Measurements from ENCODE around the gene COG5. TPM values are rescaled to one million over a fixed set of nuclear protein-coding genes. Genes with fewer than 3 reads are reported as not detected.

The COG5 gene
- total RNA-seq, 1 donor from 2014 or later = 39.1 TPM

GRCh38 chr7:107428642-107429041 is 135.1 kb downstream of the COG5 start:
- Mint-ChIP-seq H3K9me3 (peaks cover 4% of the 10 kb centered on the region), H3K4me3 (no peak overlapping the region), H3K36me3 (ENCODE audit: low read depth) (peaks cover 1% of the 10 kb centered on the region), H3K27ac (no peak overlapping the region), H3K27me3 (ENCODE audit: insufficient read depth) (no peaks in the 10 kb centered on the region), H3K4me1 (ENCODE audit: low read depth) (no peaks in the 10 kb centered on the region)
- intact Hi-C loops (cut with micrococcal nuclease) = no loop called here
- no peak for DNase-seq (ENCODE audit: low spot score)

GRCh38 chr7:107427462-107427861 is 136.3 kb downstream of the COG5 start:
- no peaks in the 10 kb centered on the region for H3K9me3 Mint-ChIP-seq
- intact Hi-C loops (cut with micrococcal nuclease) = no loop called here
- DNase-seq (ENCODE audit: low spot score) = no peak
- H3K27ac Mint-ChIP-seq = no peak overlapping the region
- H3K36me3 Mint-ChIP-seq (ENCODE audit: low read depth) = peaks cover 1% of the 10 kb centered on the region
- no peaks in the 10 kb centered on the region for H3K4me1 Mint-ChIP-seq (ENCODE audit: low read depth)
- no peaks in the 10 kb centered on the region for H3K27me3 Mint-ChIP-seq (ENCODE audit: insufficient read depth)
- H3K4me3 Mint-ChIP-seq = no peak overlapping the region

- no peak overlapping the region for H3K27ac Mint-ChIP-seq
- H3K4me1 Mint-ChIP-seq (ENCODE audit: low read depth) = no peaks in the 10 kb centered on the region
- H3K27me3 Mint-ChIP-seq (ENCODE audit: insufficient read depth) = no peaks in the 10 kb centered on the region
- peaks cover 17% of the 10 kb centered on the region for H3K36me3 Mint-ChIP-seq (ENCODE audit: low read depth)
- intact Hi-C loops (cut with micrococcal nuclease) = no loop called here
- no peak for DNase-seq (ENCODE audit: low spot score)
- no peak overlapping the region for H3K4me3 Mint-ChIP-seq
- no peaks in the 10 kb centered on the region for H3K9me3 Mint-ChIP-seq
Observed at GRCh38 chr7:107414198-107414597, 149.5 kb downstream of the COG5 start.

- DNase-seq (ENCODE audit: low spot score) = no peak
- intact Hi-C loops (cut with micrococcal nuclease) = no loop called here
- Mint-ChIP-seq H3K4me3 (no peak overlapping the region), H3K27ac (no peak overlapping the region), H3K36me3 (ENCODE audit: low read depth) (peaks cover 20% of the 10 kb centered on the region), H3K4me1 (ENCODE audit: low read depth) (no peaks in the 10 kb centered on the region), H3K27me3 (ENCODE audit: insufficient read depth) (no peaks in the 10 kb centered on the region), H3K9me3 (no peaks in the 10 kb centered on the region)
Observed at GRCh38 chr7:107408349-107408748, 155.4 kb downstream of the COG5 start.

- H3K27ac Mint-ChIP-seq = no peak overlapping the region
- H3K27me3 Mint-ChIP-seq (ENCODE audit: insufficient read depth) = no peaks in the 10 kb centered on the region
- peaks cover 16% of the 10 kb centered on the region for H3K36me3 Mint-ChIP-seq (ENCODE audit: low read depth)
- intact Hi-C loops (cut with micrococcal nuclease) = no loop called here
- no peak overlapping the region for H3K4me3 Mint-ChIP-seq
- H3K4me1 Mint-ChIP-seq (ENCODE audit: low read depth) = no peaks in the 10 kb centered on the region
- DNase-seq (ENCODE audit: low spot score) = no peak
- H3K9me3 Mint-ChIP-seq = no peaks in the 10 kb centered on the region
Observed at GRCh38 chr7:107405559-107405958, 158.2 kb downstream of the COG5 start.

- no peak for DNase-seq (ENCODE audit: low spot score)
- no peaks in the 10 kb centered on the region for H3K27me3 Mint-ChIP-seq (ENCODE audit: insufficient read depth)
- no peak overlapping the region for H3K4me3 Mint-ChIP-seq
- H3K27ac Mint-ChIP-seq = no peak overlapping the region
- H3K9me3 Mint-ChIP-seq = no peaks in the 10 kb centered on the region
- H3K36me3 Mint-ChIP-seq (ENCODE audit: low read depth) = peaks cover 13% of the 10 kb centered on the region
- intact Hi-C loops (cut with micrococcal nuclease) = no loop called here
- H3K4me1 Mint-ChIP-seq (ENCODE audit: low read depth) = no peaks in the 10 kb centered on the region
Observed at GRCh38 chr7:107404740-107405537, 158.8 kb downstream of the COG5 start.

- Mint-ChIP-seq H3K36me3 (ENCODE audit: low read depth) (peaks cover 4% of the 10 kb centered on the region), H3K4me3 (no peak overlapping the region), H3K27me3 (ENCODE audit: insufficient read depth) (no peaks in the 10 kb centered on the region), H3K9me3 (no peaks in the 10 kb centered on the region), H3K4me1 (ENCODE audit: low read depth) (no peaks in the 10 kb centered on the region), H3K27ac (no peak overlapping the region)
- no peak for DNase-seq (ENCODE audit: low spot score)
- intact Hi-C loops (cut with micrococcal nuclease) = no loop called here
Observed at GRCh38 chr7:107398161-107398560, 165.6 kb downstream of the COG5 start.

GRCh38 chr7:107396990-107397389 is 166.7 kb downstream of the COG5 start:
- no peaks in the 10 kb centered on the region for H3K4me1 Mint-ChIP-seq (ENCODE audit: low read depth)
- no peak for DNase-seq (ENCODE audit: low spot score)
- no peaks in the 10 kb centered on the region for H3K9me3 Mint-ChIP-seq
- H3K27ac Mint-ChIP-seq = no peak overlapping the region
- no peak overlapping the region for H3K4me3 Mint-ChIP-seq
- peaks cover 3% of the 10 kb centered on the region for H3K36me3 Mint-ChIP-seq (ENCODE audit: low read depth)
- H3K27me3 Mint-ChIP-seq (ENCODE audit: insufficient read depth) = no peaks in the 10 kb centered on the region
- intact Hi-C loops (cut with micrococcal nuclease) = no loop called here

GRCh38 chr7:107396081-107396480 is 167.6 kb downstream of the COG5 start:
- no peaks in the 10 kb centered on the region for H3K9me3 Mint-ChIP-seq
- intact Hi-C loops (cut with micrococcal nuclease) = no loop called here

GRCh38 chr7:107394831-107395230 is 168.9 kb downstream of the COG5 start:
- Mint-ChIP-seq H3K27ac (no peak overlapping the region), H3K4me3 (no peak overlapping the region), H3K4me1 (ENCODE audit: low read depth) (no peaks in the 10 kb centered on the region), H3K9me3 (no peaks in the 10 kb centered on the region), H3K36me3 (ENCODE audit: low read depth) (peaks cover 3% of the 10 kb centered on the region), H3K27me3 (ENCODE audit: insufficient read depth) (no peaks in the 10 kb centered on the region)
- DNase-seq (ENCODE audit: low spot score) = no peak
- intact Hi-C loops (cut with micrococcal nuclease) = no loop called here

More at GRCh38 chr7:107396081-107396480, 167.6 kb downstream of the COG5 start:
- H3K36me3 Mint-ChIP-seq (ENCODE audit: low read depth) = peaks cover 3% of the 10 kb centered on the region
- no peaks in the 10 kb centered on the region for H3K27me3 Mint-ChIP-seq (ENCODE audit: insufficient read depth)
- H3K27ac Mint-ChIP-seq = no peak overlapping the region
- no peaks in the 10 kb centered on the region for H3K4me1 Mint-ChIP-seq (ENCODE audit: low read depth)
- DNase-seq (ENCODE audit: low spot score) = no peak
- H3K4me3 Mint-ChIP-seq = no peak overlapping the region

- Mint-ChIP-seq H3K36me3 (ENCODE audit: low read depth) (peaks cover 1% of the 10 kb centered on the region), H3K27ac (no peak overlapping the region), H3K27me3 (ENCODE audit: insufficient read depth) (no peaks in the 10 kb centered on the region), H3K4me3 (no peak overlapping the region), H3K4me1 (ENCODE audit: low read depth) (no peaks in the 10 kb centered on the region), H3K9me3 (no peaks in the 10 kb centered on the region)
- no peak for DNase-seq (ENCODE audit: low spot score)
- intact Hi-C loops (cut with micrococcal nuclease) = no loop called here
Observed at GRCh38 chr7:107394276-107394675, 169.4 kb downstream of the COG5 start.

- no peak for DNase-seq (ENCODE audit: low spot score)
- Mint-ChIP-seq H3K27ac (no peak overlapping the region), H3K4me1 (ENCODE audit: low read depth) (no peaks in the 10 kb centered on the region), H3K36me3 (ENCODE audit: low read depth) (no peaks in the 10 kb centered on the region), H3K27me3 (ENCODE audit: insufficient read depth) (no peaks in the 10 kb centered on the region), H3K9me3 (no peaks in the 10 kb centered on the region), H3K4me3 (no peak overlapping the region)
- intact Hi-C loops (cut with micrococcal nuclease) = no loop called here
Observed at GRCh38 chr7:107392830-107393229, 170.9 kb downstream of the COG5 start.

- intact Hi-C loops (cut with micrococcal nuclease) = no loop called here
- Mint-ChIP-seq H3K9me3 (no peaks in the 10 kb centered on the region), H3K4me3 (no peak overlapping the region), H3K27me3 (ENCODE audit: insufficient read depth) (no peaks in the 10 kb centered on the region), H3K36me3 (ENCODE audit: low read depth) (no peaks in the 10 kb centered on the region), H3K4me1 (ENCODE audit: low read depth) (no peaks in the 10 kb centered on the region), H3K27ac (no peak overlapping the region)
- DNase-seq (ENCODE audit: low spot score) = no peak
Observed at GRCh38 chr7:107390916-107391315, 172.8 kb downstream of the COG5 start.

- no peaks in the 10 kb centered on the region for H3K36me3 Mint-ChIP-seq (ENCODE audit: low read depth)
- H3K27ac Mint-ChIP-seq = no peak overlapping the region
- no peaks in the 10 kb centered on the region for H3K9me3 Mint-ChIP-seq
- H3K4me3 Mint-ChIP-seq = no peak overlapping the region
- DNase-seq (ENCODE audit: low spot score) = no peak
- intact Hi-C loops (cut with micrococcal nuclease) = no loop called here
- H3K27me3 Mint-ChIP-seq (ENCODE audit: insufficient read depth) = no peaks in the 10 kb centered on the region
- no peaks in the 10 kb centered on the region for H3K4me1 Mint-ChIP-seq (ENCODE audit: low read depth)
Observed at GRCh38 chr7:107388604-107389003, 175.1 kb downstream of the COG5 start.

Data from activated T-helper 1 cell treated with anti-CD3 and anti-CD28 coated beads, Interleukin-12 subunit alpha, Interleukin-12 subunit beta, Interleukin-2, Interleukin-4 antibody, amounts not matched to agents 30 ng/mL and 10 ng/mL and 1 ng/mL, durations not matched to agents 14 hours and 24 hours and 36 hours (primary cell).